ENCODE results near the gene KCNV2. TPM values are rescaled to one million over a fixed set of nuclear protein-coding genes. Genes with fewer than 3 reads are reported as not detected.

KCNV2 gene
- total RNA-seq, 6 experiments from 2014 or later: not detected

DNA sequence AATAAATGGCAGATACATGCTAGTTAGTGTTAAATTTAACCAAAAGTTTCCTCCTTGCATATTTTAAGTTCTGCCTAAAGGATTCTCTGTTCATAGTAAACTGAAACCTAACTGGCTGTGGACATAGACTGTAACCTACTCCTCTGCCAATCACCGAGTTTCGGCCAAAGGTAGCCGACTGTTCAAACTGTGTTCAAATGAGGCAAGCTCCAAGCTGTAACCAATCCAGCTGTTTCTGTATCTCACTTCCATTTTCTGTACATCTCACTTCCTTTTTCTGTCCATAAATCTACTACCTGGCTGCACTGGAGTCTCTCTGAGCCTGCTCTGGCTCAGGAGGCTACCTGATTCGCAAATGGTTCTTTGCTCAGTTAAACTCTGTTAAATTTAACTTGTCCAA, 44.1 kb downstream of the KCNV2 start:
- WGBS (ENCODE audit: insufficient coverage, low coverage, low lambda C conversion rate, missing lambda C conversion rate): 67% methylated on average over 4 of the region's 4 CpGs
- ATAC-seq: no peak
- TF ChIP-seq POLR2A (IDR thresholded peaks at IDR 0.05): no peak
- TF ChIP-seq, protein P1, sequence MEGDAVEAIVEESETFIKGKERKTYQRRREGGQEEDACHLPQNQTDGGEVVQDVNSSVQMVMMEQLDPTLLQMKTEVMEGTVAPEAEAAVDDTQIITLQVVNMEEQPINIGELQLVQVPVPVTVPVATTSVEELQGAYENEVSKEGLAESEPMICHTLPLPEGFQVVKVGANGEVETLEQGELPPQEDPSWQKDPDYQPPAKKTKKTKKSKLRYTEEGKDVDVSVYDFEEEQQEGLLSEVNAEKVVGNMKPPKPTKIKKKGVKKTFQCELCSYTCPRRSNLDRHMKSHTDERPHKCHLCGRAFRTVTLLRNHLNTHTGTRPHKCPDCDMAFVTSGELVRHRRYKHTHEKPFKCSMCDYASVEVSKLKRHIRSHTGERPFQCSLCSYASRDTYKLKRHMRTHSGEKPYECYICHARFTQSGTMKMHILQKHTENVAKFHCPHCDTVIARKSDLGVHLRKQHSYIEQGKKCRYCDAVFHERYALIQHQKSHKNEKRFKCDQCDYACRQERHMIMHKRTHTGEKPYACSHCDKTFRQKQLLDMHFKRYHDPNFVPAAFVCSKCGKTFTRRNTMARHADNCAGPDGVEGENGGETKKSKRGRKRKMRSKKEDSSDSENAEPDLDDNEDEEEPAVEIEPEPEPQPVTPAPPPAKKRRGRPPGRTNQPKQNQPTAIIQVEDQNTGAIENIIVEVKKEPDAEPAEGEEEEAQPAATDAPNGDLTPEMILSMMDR (IDR thresholded peaks at IDR 0.05): no peak

DNA sequence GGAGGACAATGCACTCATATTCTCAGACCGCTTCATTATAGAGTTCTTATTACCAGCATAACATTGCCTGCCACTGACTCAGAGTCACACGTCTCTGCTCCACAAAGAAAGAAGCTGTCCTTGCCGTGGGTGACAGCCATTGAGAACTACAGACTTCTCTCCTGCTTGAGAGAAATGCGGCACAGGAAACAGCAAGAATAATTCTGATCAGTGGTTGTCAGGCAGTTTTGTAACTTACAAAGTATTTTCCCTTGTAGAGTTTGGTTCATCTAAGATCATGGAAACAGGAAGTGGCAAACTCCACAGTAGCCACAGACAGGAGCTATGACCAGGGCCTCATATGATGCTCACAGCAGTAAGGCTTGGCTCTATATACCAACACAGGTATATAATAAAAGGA, 47.0 kb downstream of the KCNV2 start:
- Histone ChIP-seq H3K36me3 (no peaks in the 10 kb centered on the region), H3K9me3 (no peaks in the 10 kb centered on the region), H3K4me3 (no peak overlapping the region), H3K27ac (no peak overlapping the region), H3K27me3 (no peaks in the 10 kb centered on the region), H3K4me1 (no peaks in the 10 kb centered on the region)
- DNase-seq: no peak
- no peak for ATAC-seq
- intact Hi-C loops (cut with DNase I): no loop called here
- no peak for TF ChIP-seq POLR2A (IDR thresholded peaks at IDR 0.05)
- TF ChIP-seq, protein P1 (IDR thresholded peaks at IDR 0.05): no peak
- WGBS (ENCODE audit: insufficient coverage, low coverage, low lambda C conversion rate, missing lambda C conversion rate): 40% methylated on average over 4 of the region's 4 CpGs

More for the DNA sequence above, 44.1 kb downstream of the KCNV2 start:
- Histone ChIP-seq H3K4me1 (no peaks in the 10 kb centered on the region), H3K27ac (no peak overlapping the region), H3K4me3 (no peak overlapping the region), H3K36me3 (no peaks in the 10 kb centered on the region), H3K27me3 (no peaks in the 10 kb centered on the region), H3K9me3 (no peaks in the 10 kb centered on the region)
- DNase-seq: no peak
- intact Hi-C loops (cut with DNase I): no loop called here

DNA sequence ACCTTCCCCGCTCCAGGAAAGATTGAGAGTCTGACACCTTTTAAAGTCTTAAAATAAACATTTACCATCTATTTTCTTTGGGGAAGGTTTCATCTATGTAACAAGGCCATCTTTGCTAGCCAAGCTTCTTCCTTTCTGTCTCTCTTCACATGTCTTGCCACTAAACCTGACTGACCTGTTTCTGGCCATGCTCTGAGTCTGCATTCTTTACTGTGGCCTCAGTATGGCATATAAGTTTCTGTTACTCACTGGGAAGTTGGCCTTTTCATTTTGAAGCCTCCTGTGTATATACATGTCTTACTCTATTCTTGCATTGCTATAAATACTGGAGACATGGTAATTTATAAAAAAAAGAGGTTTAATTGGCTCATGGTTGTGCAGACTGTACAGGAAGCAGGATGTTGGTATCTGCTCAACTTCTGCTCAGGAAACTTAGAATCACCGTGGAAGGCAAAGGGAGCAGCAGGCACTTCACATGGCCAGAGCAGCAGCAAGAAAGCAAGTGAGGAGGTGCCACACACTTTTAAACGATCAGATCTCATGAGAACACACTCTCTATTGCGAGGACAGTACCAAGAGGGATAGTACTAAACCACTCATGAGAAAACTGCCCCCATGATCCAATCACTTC, 48.1 kb downstream of the KCNV2 start:
- Histone ChIP-seq H3K36me3 (no peaks in the 10 kb centered on the region), H3K27ac (no peak overlapping the region), H3K27me3 (no peaks in the 10 kb centered on the region), H3K4me1 (no peaks in the 10 kb centered on the region), H3K9me3 (no peaks in the 10 kb centered on the region), H3K4me3 (no peak overlapping the region)
- DNase-seq: no peak
- no peak for ATAC-seq
- TF ChIP-seq, protein P1 (IDR thresholded peaks at IDR 0.05): no peak
- no peak for TF ChIP-seq POLR2A (IDR thresholded peaks at IDR 0.05)
- intact Hi-C loops (cut with DNase I): no loop called here
- 69% methylated on average over 2 of the region's 4 CpGs for WGBS (ENCODE audit: insufficient coverage, low coverage, low lambda C conversion rate, missing lambda C conversion rate)

DNA sequence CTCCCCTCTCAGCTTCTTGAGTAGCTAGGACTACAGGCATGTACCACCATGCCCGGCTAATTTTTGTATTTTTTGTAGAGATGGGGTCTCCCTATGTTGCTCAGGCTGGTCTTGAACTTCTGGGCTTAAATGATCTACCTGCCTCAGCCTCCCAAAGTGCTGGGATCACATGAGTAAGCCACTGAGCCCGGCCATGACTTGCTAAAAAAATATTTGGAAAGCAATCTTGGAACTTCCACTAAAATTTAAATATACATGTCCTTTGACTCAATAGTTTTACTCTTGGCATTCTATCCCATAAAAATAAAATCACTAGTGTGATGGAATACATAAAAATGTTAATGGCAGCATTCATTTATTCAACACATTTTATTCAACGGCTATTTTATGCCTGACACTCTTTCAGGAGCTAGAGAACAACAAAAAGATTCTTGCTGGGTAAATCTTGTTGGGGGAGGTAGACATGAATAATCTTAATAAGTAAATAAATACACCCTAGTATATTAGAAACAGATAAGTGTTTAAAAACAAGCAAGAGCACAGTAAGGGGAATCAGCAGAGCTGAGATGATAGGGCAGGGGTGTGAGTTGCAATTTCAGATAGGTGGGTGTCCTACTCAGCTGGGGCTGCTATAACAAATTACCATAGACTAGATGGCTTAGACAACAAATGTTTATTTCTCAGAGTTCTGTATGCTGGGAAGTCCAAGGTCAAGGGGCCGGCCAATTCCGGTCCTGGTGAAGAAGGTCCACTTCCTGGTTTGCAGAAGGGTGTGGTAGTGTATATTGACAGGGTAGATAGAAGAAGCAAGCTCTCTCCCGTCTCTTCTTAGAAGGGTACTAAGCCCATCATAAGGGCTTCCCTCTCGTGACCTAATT, 50.7 kb downstream of the KCNV2 start:
- DNase-seq: no peak
- Histone ChIP-seq H3K9me3 (no peaks in the 10 kb centered on the region), H3K36me3 (no peaks in the 10 kb centered on the region), H3K4me3 (no peak overlapping the region), H3K4me1 (no peaks in the 10 kb centered on the region), H3K27ac (no peak overlapping the region), H3K27me3 (no peaks in the 10 kb centered on the region)
- 89% methylated on average over 4 of the region's 7 CpGs for WGBS (ENCODE audit: insufficient coverage, low coverage, low lambda C conversion rate, missing lambda C conversion rate)
- intact Hi-C loops (cut with DNase I): no loop called here
- no peak for TF ChIP-seq POLR2A (IDR thresholded peaks at IDR 0.05)
- TF ChIP-seq, protein P1 (IDR thresholded peaks at IDR 0.05): no peak
- no peak for ATAC-seq
